Activated CD8-positive, alpha-beta T cell treated with anti-CD3 and anti-CD28 coated beads, Interleukin-2, amount 10 ng/mL, durations not matched to agents 7 days and 5 days (primary cell): Measurements from ENCODE around the gene SH3PXD2A. TPM values are rescaled to one million over a fixed set of nuclear protein-coding genes. Genes with fewer than 3 reads are reported as not detected.

Source experiments
- ATAC-seq: fragments of 150-1000 bp; cut with Tn5 transposase; one replicate; pipeline ENCODE4 v1.10.0; 2021; ENCODE audit warnings: moderate library complexity
- CTCF ChIA-PET: fragments of 350-600 bp; sonication (Branson Sonifier 250); formaldehyde crosslinking; loops from one replicate; lab custom pipeline; 2021; ENCODE audit warnings: antibody characterized with exemption; lab: Charles Lee
- POLR2A ChIA-PET: fragments of 350-600 bp; sonication (Branson Sonifier 250); formaldehyde crosslinking; loops from one replicate; lab custom pipeline; 2021; ENCODE audit warnings: antibody characterized with exemption; lab: Charles Lee
- DNase-seq: peaks from one replicate; pipeline ENCODE4 v3.0.0-alpha.2; 2020
- H3K27ac Mint-ChIP-seq: one replicate; pipeline ENCODE4 v1.8.0; 2021; ENCODE audit warnings: mild to moderate bottlenecking, mixed read lengths
- H3K27me3 Mint-ChIP-seq: one replicate; pipeline ENCODE4 v1.8.0; 2021; ENCODE audit warnings: low read depth, mixed read lengths
- H3K36me3 Mint-ChIP-seq: one replicate; pipeline ENCODE4 v1.8.0; 2021; ENCODE audit warnings: low read depth, mixed read lengths
- H3K4me1 Mint-ChIP-seq: one replicate; pipeline ENCODE4 v1.8.0; 2021; ENCODE audit warnings: low read depth, mixed read lengths
- H3K4me3 Mint-ChIP-seq: one replicate; pipeline ENCODE4 v1.8.0; 2021; ENCODE audit warnings: mild to moderate bottlenecking, mixed read lengths
- H3K9me3 Mint-ChIP-seq: one replicate; pipeline ENCODE4 v1.8.0; 2022; ENCODE audit warnings: mixed read lengths; ENCODE audit not compliant: insufficient read depth
- total RNA-seq, 2 experiments: library from RNA; stranded (reverse); gene quantifications; one replicate each; pipeline ENCODE4 v1.2.3, GENCODE V29; 2021

Gene SH3PXD2A
- total RNA-seq, 2 experiments from 2014 or later: 8.5 to 9.4 TPM

DNA sequence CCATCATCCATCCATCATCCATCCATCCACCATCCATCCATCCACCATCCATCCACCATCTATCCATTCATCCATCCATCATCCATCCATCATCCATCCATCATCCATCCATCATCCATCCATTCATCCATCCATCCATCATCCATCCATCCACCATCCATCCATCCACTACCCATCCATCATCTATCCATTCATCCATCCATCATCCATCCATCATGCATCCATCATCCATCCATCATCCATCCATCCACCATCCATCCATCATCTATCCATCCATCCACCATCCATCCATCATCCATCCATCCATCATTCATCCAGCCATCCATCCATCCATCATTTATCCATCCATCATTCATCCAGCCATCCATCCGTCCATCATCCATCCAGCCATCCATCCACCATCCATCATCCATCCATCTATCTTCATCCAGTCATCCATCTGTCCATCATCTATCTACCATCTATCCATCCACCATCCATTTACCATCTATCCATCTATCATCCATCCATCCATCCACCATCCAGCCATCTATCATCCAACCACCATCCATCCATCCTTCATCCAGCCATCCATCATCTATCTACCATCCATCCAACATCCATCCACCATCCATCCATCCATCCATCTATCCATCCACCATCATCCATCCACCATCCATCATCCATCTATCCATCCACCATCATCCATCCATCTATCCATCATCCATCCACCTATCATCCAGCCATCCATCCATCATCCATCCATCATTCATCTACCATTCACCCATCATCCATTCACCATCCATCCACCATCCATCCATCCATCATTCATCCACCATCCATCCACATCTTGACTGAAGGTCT is 153.8 kb downstream of the SH3PXD2A start:
- Mint-ChIP-seq H3K27ac (no peak overlapping the region), H3K36me3 (no peaks in the 10 kb centered on the region), H3K4me1 (peaks cover 15% of the 10 kb centered on the region), H3K9me3 (no peaks in the 10 kb centered on the region), H3K4me3 (no peak overlapping the region), H3K27me3 (no peaks in the 10 kb centered on the region)
- ATAC-seq (no peak), DNase-seq (no peak)
- ChIA-PET POLR2A (no interaction called here), CTCF (interaction anchor here (1.0 to 4.5 kb wide), 4 partner anchors 11 to 157 kb away, joined by 3 to 26 read pairs (median 4); no protein-coding TSS in a partner anchor)

GRCh38 chr10:103700436-103700715 is 155.0 kb downstream of the SH3PXD2A start:
- H3K36me3 Mint-ChIP-seq: no peaks in the 10 kb centered on the region
- no peak for ATAC-seq
- no peak overlapping the region for H3K4me3 Mint-ChIP-seq
- no peak for DNase-seq
- no peaks in the 10 kb centered on the region for H3K9me3 Mint-ChIP-seq
- ChIA-PET CTCF (interaction anchor here (2.7 kb wide), 1 partner anchor 14 kb away, joined by 12 read pairs; no protein-coding TSS in a partner anchor), POLR2A (no interaction called here)
- peaks cover 27% of the 10 kb centered on the region for H3K4me1 Mint-ChIP-seq
- no peak overlapping the region for H3K27ac Mint-ChIP-seq
- no peaks in the 10 kb centered on the region for H3K27me3 Mint-ChIP-seq

GRCh38 chr10:103699611-103700435 is 155.6 kb downstream of the SH3PXD2A start:
- no peak overlapping the region for H3K27ac Mint-ChIP-seq
- H3K27me3 Mint-ChIP-seq: no peaks in the 10 kb centered on the region
- H3K36me3 Mint-ChIP-seq: no peaks in the 10 kb centered on the region
- ATAC-seq (no peak), DNase-seq (no peak)
- ChIA-PET POLR2A (no interaction called here), CTCF (interaction anchor here (2.7 kb wide), 1 partner anchor 13 kb away, joined by 12 read pairs; no protein-coding TSS in a partner anchor)
- peaks cover 31% of the 10 kb centered on the region for H3K4me1 Mint-ChIP-seq
- H3K4me3 Mint-ChIP-seq: no peak overlapping the region
- H3K9me3 Mint-ChIP-seq: no peaks in the 10 kb centered on the region

DNA sequence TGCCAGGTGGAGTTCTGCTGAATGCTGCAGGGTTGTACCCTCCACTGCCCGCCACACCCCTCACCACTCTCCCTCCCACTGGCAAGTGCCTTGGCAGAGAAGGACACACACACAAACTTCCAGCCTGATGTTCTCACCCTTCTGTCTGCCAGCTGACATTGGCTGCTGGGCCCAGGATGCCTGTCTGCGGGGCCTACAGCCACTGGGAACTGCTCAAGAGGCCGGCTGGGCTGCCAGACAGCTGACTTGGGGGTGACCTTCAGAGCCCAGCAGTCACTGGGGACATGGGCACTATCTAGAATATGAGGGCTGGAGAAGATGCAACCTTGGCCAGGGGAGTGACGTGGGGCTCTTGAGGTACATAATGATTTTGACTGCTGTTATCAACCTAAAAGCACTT is 157.1 kb downstream of the SH3PXD2A start:
- ChIA-PET POLR2A (no interaction called here), CTCF (interaction anchor here (2.7 kb wide), 1 partner anchor 12 kb away, joined by 12 read pairs; no protein-coding TSS in a partner anchor)
- H3K27ac Mint-ChIP-seq: no peak overlapping the region
- no peaks in the 10 kb centered on the region for H3K27me3 Mint-ChIP-seq
- H3K4me1 Mint-ChIP-seq: peaks cover 44% of the 10 kb centered on the region
- ATAC-seq (no peak), DNase-seq (no peak)
- no peak overlapping the region for H3K4me3 Mint-ChIP-seq
- H3K9me3 Mint-ChIP-seq: no peaks in the 10 kb centered on the region
- H3K36me3 Mint-ChIP-seq: no peaks in the 10 kb centered on the region

DNA sequence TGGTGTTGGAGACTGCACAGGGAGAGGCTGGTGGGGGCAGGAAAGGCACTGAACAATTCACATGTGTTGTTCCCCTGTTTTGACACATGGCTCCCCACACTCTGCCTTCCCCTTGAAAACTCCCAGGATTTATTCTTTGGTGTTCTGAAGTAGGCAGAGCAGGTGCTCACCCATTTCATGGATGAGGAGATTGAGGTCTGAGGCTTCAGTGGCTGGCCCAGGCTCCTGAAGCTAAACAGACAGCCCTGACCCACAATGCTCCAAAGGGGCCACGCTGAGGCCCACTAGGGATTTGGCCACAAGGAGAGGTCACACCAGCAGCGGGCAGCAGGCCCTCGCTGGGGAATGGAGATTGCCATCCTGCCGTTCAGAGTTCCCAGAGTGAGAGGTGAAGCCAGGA is 157.6 kb downstream of the SH3PXD2A start:
- ATAC-seq: no peak
- DNase-seq: no peak
- Mint-ChIP-seq H3K9me3 (no peaks in the 10 kb centered on the region), H3K4me3 (no peak overlapping the region), H3K36me3 (no peaks in the 10 kb centered on the region), H3K4me1 (peaks cover 44% of the 10 kb centered on the region), H3K27me3 (no peaks in the 10 kb centered on the region), H3K27ac (peak overlapping the region; percentile 26)
- ChIA-PET CTCF (interaction anchor here (2.1 to 4.2 kb wide), 3 partner anchors 11 to 32 kb away, joined by 4 to 47 read pairs (median 12); no protein-coding TSS in a partner anchor), POLR2A (interaction anchor here (1.7 kb wide), 1 partner anchor 8 kb away, joined by 5 read pairs; no protein-coding TSS in a partner anchor)

GRCh38 chr10:103696411-103697145 is 158.8 kb downstream of the SH3PXD2A start:
- CTCF ChIA-PET: interaction anchor here (0.6 to 4.2 kb wide), 14 partner anchors 11 to 178 kb away, joined by 3 to 47 read pairs (median 4); no protein-coding TSS in a partner anchor
- Mint-ChIP-seq H3K27ac (peak overlapping the region; percentile 90), H3K27me3 (no peaks in the 10 kb centered on the region), H3K4me3 (peak overlapping the region; percentile 71), H3K9me3 (no peaks in the 10 kb centered on the region), H3K4me1 (peaks cover 50% of the 10 kb centered on the region), H3K36me3 (no peaks in the 10 kb centered on the region)
- ATAC-seq (peak; percentile 79), DNase-seq (peak; percentile 87)
- POLR2A ChIA-PET: interaction anchor here (1.7 kb wide), 1 partner anchor 9 kb away, joined by 5 read pairs; no protein-coding TSS in a partner anchor

GRCh38 chr10:103696094-103696410 is 159.3 kb downstream of the SH3PXD2A start:
- no peaks in the 10 kb centered on the region for H3K9me3 Mint-ChIP-seq
- no peaks in the 10 kb centered on the region for H3K36me3 Mint-ChIP-seq
- H3K4me1 Mint-ChIP-seq: peaks cover 52% of the 10 kb centered on the region
- peak overlapping the region; percentile 90 for H3K27ac Mint-ChIP-seq
- H3K27me3 Mint-ChIP-seq: no peaks in the 10 kb centered on the region
- DNase-seq: no peak
- no peak for ATAC-seq
- H3K4me3 Mint-ChIP-seq: peak overlapping the region; percentile 71
- POLR2A ChIA-PET: interaction anchor here (1.7 kb wide), 1 partner anchor 10 kb away, joined by 5 read pairs; no protein-coding TSS in a partner anchor
- CTCF ChIA-PET: interaction anchor here (0.6 to 4.2 kb wide), 13 partner anchors 10 to 178 kb away, joined by 3 to 47 read pairs (median 4); no protein-coding TSS in a partner anchor

DNA sequence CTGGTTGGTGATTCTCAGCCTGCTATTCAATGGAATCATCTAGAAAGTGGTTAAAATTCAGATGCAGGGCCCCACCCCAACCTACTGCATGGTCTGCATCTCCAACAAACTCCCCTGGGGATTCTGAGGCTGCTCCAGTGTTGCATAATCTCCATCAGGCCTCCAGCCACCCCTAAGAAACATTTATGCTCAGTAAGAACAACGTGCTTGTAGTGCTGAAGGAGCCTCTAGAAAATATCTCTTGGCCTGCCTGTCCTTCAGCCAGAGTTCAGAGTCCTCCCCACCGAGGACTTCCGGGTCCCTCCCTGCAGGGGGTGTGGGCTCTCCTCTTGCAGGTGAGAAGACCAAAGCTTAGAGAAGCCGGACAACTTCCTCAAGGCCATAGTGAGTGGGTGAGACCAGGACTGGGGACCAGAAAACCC is 159.8 kb downstream of the SH3PXD2A start:
- Mint-ChIP-seq H3K36me3 (no peaks in the 10 kb centered on the region), H3K4me3 (no peak overlapping the region), H3K27me3 (no peaks in the 10 kb centered on the region), H3K9me3 (no peaks in the 10 kb centered on the region), H3K27ac (no peak overlapping the region), H3K4me1 (peaks cover 54% of the 10 kb centered on the region)
- no peak for ATAC-seq
- DNase-seq: no peak
- CTCF ChIA-PET: interaction anchor here (1.4 to 4.2 kb wide), 5 partner anchors 10 to 153 kb away, joined by 3 to 47 read pairs (median 4); no protein-coding TSS in a partner anchor
- POLR2A ChIA-PET: interaction anchor here (0.7 kb wide), 1 partner anchor 16 kb away, joined by 4 read pairs; no protein-coding TSS in a partner anchor

DNA sequence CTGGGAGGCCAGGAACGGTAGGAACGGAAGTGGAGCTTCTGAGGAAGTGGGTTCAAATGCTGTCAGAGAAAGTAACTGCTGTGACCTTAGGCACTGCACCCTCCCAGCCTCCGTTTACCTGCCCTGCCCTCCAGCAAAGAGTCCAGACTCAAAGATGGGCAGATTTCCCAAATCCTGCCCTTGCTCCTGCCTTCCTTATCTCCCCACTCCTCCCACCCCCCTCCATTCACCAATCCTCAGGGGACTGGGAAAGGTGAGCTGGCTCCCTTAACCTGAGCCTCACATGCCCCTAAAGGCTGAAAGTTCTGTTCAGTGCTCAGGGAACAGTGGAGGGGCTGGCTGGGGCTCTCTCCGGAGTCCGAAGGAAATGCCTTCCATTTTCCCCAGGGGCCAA is 161.6 kb downstream of the SH3PXD2A start:
- Mint-ChIP-seq H3K27ac (peak overlapping the region; percentile 72), H3K36me3 (no peaks in the 10 kb centered on the region), H3K4me1 (peaks cover 55% of the 10 kb centered on the region), H3K27me3 (peaks cover 3% of the 10 kb centered on the region), H3K4me3 (peak overlapping the region; percentile 77), H3K9me3 (no peaks in the 10 kb centered on the region)
- ChIA-PET CTCF (interaction anchor here (0.9 to 4.2 kb wide), 4 partner anchors 8 to 89 kb away, joined by 3 to 47 read pairs (median 4); no protein-coding TSS in a partner anchor), POLR2A (no interaction called here)
- no peak for ATAC-seq
- no peak for DNase-seq

DNA sequence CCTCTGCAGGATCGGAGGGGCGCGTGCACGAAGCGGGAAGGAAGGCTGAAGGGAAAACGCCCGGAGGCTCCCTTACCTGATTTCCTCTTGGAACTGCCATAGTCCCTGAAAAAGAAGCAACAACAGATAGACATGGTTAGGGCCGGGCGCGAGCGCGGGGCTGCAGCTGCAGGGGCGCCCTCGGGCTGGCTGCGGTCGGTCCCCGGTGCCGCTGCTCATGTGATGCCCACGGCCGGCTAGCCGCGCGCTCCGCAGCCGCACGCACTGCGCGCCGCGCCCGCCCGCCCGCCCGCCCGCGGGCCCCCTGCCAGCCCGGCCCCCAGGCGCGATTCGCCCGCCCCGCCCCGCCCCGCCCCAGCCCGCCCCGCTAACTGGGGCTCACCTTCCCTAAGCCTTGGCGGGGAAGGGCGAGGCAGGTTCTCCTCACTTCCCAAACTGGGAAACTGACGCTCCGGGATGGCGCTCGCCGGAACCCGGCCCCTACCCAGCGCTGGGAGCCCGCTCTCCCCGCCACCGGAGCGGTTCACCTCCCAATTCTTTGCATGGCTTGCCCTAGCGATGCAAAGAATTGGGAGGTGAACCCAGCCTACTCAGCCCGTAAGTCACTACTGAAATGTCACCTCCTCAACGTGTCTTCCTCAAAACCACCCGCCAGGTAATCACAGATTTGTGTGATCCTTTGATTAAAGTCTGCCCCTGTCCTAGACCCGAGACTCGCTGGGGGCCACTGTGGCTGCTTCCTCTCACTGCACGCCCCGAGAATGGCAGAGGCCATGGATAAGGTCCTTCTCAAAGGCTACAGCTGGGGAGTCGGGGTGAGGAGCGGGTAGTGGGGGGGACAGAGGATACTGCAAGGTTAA is 162.2 kb downstream of the SH3PXD2A start:
- ChIA-PET CTCF (interaction anchor here (1.5 to 4.2 kb wide), 2 partner anchors 7 to 88 kb away, joined by 4 to 47 read pairs; no protein-coding TSS in a partner anchor), POLR2A (no interaction called here)
- H3K27ac Mint-ChIP-seq: peak overlapping the region; percentile 72

More for the DNA sequence above, 162.2 kb downstream of the SH3PXD2A start:
- Mint-ChIP-seq H3K9me3 (no peaks in the 10 kb centered on the region), H3K36me3 (no peaks in the 10 kb centered on the region), H3K4me1 (peaks cover 55% of the 10 kb centered on the region), H3K4me3 (peak overlapping the region; percentile 77), H3K27me3 (peaks cover 3% of the 10 kb centered on the region)
- peak; percentile 65 for DNase-seq
- peak; percentile 64 for ATAC-seq
